Activated CD4-positive, alpha-beta memory T cell treated with anti-CD3 and anti-CD28 coated beads for 36 hours (primary cell): Measurements from ENCODE around the gene CCDC12. TPM values are rescaled to one million over a fixed set of nuclear protein-coding genes. Genes with fewer than 3 reads are reported as not detected.

ENCODE experiments used
- CTCF ChIA-PET: fragments of 350-600 bp; sonication (Branson Sonifier 250); formaldehyde crosslinking; loops from one replicate; lab custom pipeline; 2021; ENCODE audit warnings: antibody characterized with exemption, inconsistent platforms; lab: Charles Lee
- POLR2A ChIA-PET: fragments of 350-600 bp; sonication (Branson Sonifier 250); formaldehyde crosslinking; loops from one replicate; lab custom pipeline; 2021; ENCODE audit warnings: antibody characterized with exemption; lab: Charles Lee
- DNase-seq: peaks from one replicate; pipeline ENCODE4 v3.0.0-alpha.2; 2020
- H3K27ac Mint-ChIP-seq: one replicate; pipeline ENCODE4 v1.8.0; 2021; ENCODE audit warnings: mixed read lengths
- H3K27me3 Mint-ChIP-seq: one replicate; pipeline ENCODE4 v1.8.0; 2021; ENCODE audit warnings: mixed read lengths
- H3K36me3 Mint-ChIP-seq: one replicate; pipeline ENCODE4 v1.8.0; 2021; ENCODE audit warnings: mixed read lengths
- H3K4me1 Mint-ChIP-seq: one replicate; pipeline ENCODE4 v1.8.0; 2021; ENCODE audit warnings: low read depth, mixed read lengths
- H3K4me3 Mint-ChIP-seq: one replicate; pipeline ENCODE4 v1.8.0; 2021; ENCODE audit warnings: mild to moderate bottlenecking, mixed read lengths
- H3K9me3 Mint-ChIP-seq: one replicate; pipeline ENCODE4 v1.8.0; 2021; ENCODE audit warnings: mixed read lengths
- intact Hi-C: fragments of 100-400 bp; cut with micrococcal nuclease; formaldehyde crosslinking; loops from one replicate; pipeline ENCODE4 v1.15.1; 2023
- total RNA-seq, 2 experiments: library from RNA; stranded (reverse); gene quantifications; one replicate each; pipeline ENCODE4 v1.2.3, GENCODE V29; 2021

CCDC12 gene
- total RNA-seq, 2 experiments from 2014 or later = 44.3 to 49.9 TPM

GRCh38 chr3:46959161-46959511 lies 17.4 kb downstream of the CCDC12 start:
- Mint-ChIP-seq H3K36me3 (peaks cover 12% of the 10 kb centered on the region), H3K4me3 (peak overlapping the region; percentile 52), H3K9me3 (no peaks in the 10 kb centered on the region), H3K27me3 (no peaks in the 10 kb centered on the region), H3K27ac (peak overlapping the region; percentile 92), H3K4me1 (peaks cover 88% of the 10 kb centered on the region)
- intact Hi-C loops = loop anchor here (1.0 to 5.0 kb wide), 3 partner anchors 11 to 98 kb away; partner anchors contain the start of gene NBEAL2
- ChIA-PET CTCF (interaction anchor here (0.6 to 2.3 kb wide), 6 partner anchors 11 to 365 kb away, joined by 3 to 9 read pairs (median 4); partner anchors contain the start of gene CCDC12), POLR2A (interaction anchor here (0.8 to 4.7 kb wide), 8 partner anchors 10 to 354 kb away, joined by 3 to 29 read pairs (median 4); partner anchors contain the start of genes CCDC12 and NBEAL2)
- DNase-seq = peak; percentile 72

- POLR2A ChIA-PET = interaction anchor here (0.8 to 4.7 kb wide), 8 partner anchors 11 to 355 kb away, joined by 3 to 29 read pairs (median 4); partner anchors contain the start of genes CCDC12 and NBEAL2
- peaks cover 93% of the 10 kb centered on the region for H3K4me1 Mint-ChIP-seq
- H3K27ac Mint-ChIP-seq = peak overlapping the region; percentile 92
- no peaks in the 10 kb centered on the region for H3K9me3 Mint-ChIP-seq
- intact Hi-C loops = loop anchor here (1.0 to 5.0 kb wide), 3 partner anchors 10 to 99 kb away; partner anchors contain the start of gene NBEAL2
- CTCF ChIA-PET = interaction anchor here (0.6 to 2.3 kb wide), 6 partner anchors 11 to 366 kb away, joined by 3 to 9 read pairs (median 4); partner anchors contain the start of gene CCDC12
- peaks cover 12% of the 10 kb centered on the region for H3K36me3 Mint-ChIP-seq
- H3K27me3 Mint-ChIP-seq = no peaks in the 10 kb centered on the region
- DNase-seq = no peak
- H3K4me3 Mint-ChIP-seq = peak overlapping the region; percentile 52
Measured at GRCh38 chr3:46958467-46959160, 17.9 kb downstream of the CCDC12 start.

GRCh38 chr3:46957092-46957820 lies 19.3 kb downstream of the CCDC12 start:
- Mint-ChIP-seq H3K27ac (peak overlapping the region; percentile 87), H3K4me3 (no peak overlapping the region), H3K27me3 (no peaks in the 10 kb centered on the region), H3K9me3 (no peaks in the 10 kb centered on the region), H3K4me1 (peaks cover 93% of the 10 kb centered on the region), H3K36me3 (peaks cover 4% of the 10 kb centered on the region)
- intact Hi-C loops = loop anchor here (5.0 kb wide), 1 partner anchor 100 kb away; no protein-coding TSS in a partner anchor
- ChIA-PET CTCF (no interaction called here), POLR2A (interaction anchor here (1.4 to 4.7 kb wide), 3 partner anchors 10 to 23 kb away, joined by 4 to 27 read pairs (median 13); partner anchors contain the start of genes CCDC12 and NBEAL2)
- DNase-seq = no peak

DNA sequence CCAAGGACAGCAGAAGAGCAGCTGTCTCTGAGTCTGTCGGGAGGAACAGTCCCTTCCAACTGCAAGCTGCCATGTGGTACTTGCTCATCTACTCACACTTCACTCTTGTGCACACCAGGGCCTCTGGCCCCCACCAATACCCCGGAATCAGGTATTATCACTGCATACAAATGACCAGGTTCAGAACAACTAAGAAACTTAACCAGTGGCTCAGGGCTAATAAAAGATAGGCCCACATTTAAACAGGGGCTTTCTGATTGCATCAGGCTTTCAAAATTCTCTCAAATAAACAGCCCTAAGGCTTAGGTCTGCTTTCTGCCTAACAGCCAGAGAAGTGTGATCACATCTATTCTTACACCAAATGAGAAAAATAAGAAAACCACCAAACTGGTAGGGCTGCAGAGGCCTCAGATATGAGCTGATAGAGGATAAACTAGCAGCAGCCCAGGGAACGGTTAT lies 20.7 kb downstream of the CCDC12 start:
- intact Hi-C loops = loop anchor here (5.0 kb wide), 1 partner anchor 101 kb away; no protein-coding TSS in a partner anchor
- no peaks in the 10 kb centered on the region for H3K27me3 Mint-ChIP-seq
- CTCF ChIA-PET = no interaction called here
- no peak overlapping the region for H3K4me3 Mint-ChIP-seq
- H3K4me1 Mint-ChIP-seq = peaks cover 90% of the 10 kb centered on the region
- H3K36me3 Mint-ChIP-seq = peaks cover 4% of the 10 kb centered on the region
- peak; percentile 40 for DNase-seq
- H3K27ac Mint-ChIP-seq = peak overlapping the region; percentile 87
- no peaks in the 10 kb centered on the region for H3K9me3 Mint-ChIP-seq
- POLR2A ChIA-PET = interaction anchor here (0.7 to 2.2 kb wide), 4 partner anchors 8 to 26 kb away, joined by 4 to 13 read pairs (median 4); partner anchors contain the start of gene CCDC12

GRCh38 chr3:46955157-46955556 lies 21.4 kb downstream of the CCDC12 start:
- peaks cover 89% of the 10 kb centered on the region for H3K4me1 Mint-ChIP-seq
- peaks cover 4% of the 10 kb centered on the region for H3K36me3 Mint-ChIP-seq
- intact Hi-C loops = loop anchor here (5.0 kb wide), 1 partner anchor 102 kb away; no protein-coding TSS in a partner anchor
- DNase-seq = no peak
- no peaks in the 10 kb centered on the region for H3K27me3 Mint-ChIP-seq
- ChIA-PET POLR2A (interaction anchor here (1.3 to 2.2 kb wide), 2 partner anchors 8 to 26 kb away, joined by 4 to 13 read pairs; no protein-coding TSS in a partner anchor), CTCF (no interaction called here)
- no peaks in the 10 kb centered on the region for H3K9me3 Mint-ChIP-seq
- H3K4me3 Mint-ChIP-seq = peak overlapping the region; percentile 12
- peak overlapping the region; percentile 87 for H3K27ac Mint-ChIP-seq

GRCh38 chr3:46954178-46954577 lies 22.4 kb downstream of the CCDC12 start:
- Mint-ChIP-seq H3K27ac (peak overlapping the region; percentile 66), H3K4me1 (peaks cover 87% of the 10 kb centered on the region), H3K9me3 (no peaks in the 10 kb centered on the region), H3K27me3 (no peaks in the 10 kb centered on the region), H3K36me3 (peaks cover 4% of the 10 kb centered on the region), H3K4me3 (peak overlapping the region; percentile 17)
- ChIA-PET POLR2A (no interaction called here), CTCF (interaction anchor here (0.6 to 1.0 kb wide), 3 partner anchors 26 to 68 kb away, joined by 3 read pairs; no protein-coding TSS in a partner anchor)
- intact Hi-C loops = no loop called here
- DNase-seq = no peak

DNA sequence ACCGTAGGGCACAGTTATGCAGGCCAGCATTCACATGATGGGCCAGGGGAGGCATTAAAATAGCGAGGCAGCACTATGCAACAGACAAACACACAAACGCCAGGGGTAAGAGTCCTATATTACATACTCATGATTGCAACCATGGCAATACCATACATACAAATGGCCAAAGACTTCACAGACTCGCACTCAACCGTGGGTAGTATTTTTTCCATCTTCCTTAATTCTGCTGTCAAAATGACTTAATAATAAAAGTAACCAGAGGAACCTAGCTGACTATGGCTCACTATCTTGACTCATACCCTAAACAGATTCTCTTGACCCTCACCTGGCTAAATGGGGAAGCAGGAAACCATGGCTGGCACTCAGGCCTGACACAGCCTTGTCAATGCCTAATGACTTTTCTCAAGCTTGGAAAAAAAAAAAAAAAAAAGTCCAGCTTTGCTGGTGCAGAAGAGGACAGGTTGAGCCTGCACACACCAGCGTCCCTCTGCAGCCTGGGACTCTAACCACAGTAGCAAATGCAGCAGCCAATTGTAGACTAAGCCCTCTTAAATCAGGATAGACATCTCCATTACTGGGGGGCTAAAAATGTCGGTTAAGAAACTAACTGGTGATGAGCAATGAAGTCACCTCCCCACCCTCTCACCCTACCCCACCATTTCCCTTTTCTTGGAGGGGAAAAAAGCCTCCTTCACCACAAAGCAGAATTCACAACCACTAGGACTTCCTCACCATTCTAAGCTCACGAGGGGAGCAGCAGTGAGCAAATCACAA lies 23.1 kb downstream of the CCDC12 start:
- H3K4me1 Mint-ChIP-seq = peaks cover 87% of the 10 kb centered on the region
- no peak overlapping the region for H3K4me3 Mint-ChIP-seq
- H3K27me3 Mint-ChIP-seq = no peaks in the 10 kb centered on the region

GRCh38 chr3:46952813-46953212 lies 23.7 kb downstream of the CCDC12 start:
- no peaks in the 10 kb centered on the region for H3K9me3 Mint-ChIP-seq
- H3K27ac Mint-ChIP-seq = peak overlapping the region; percentile 6
- no peak for DNase-seq
- ChIA-PET CTCF (interaction anchor here (1.1 kb wide), 1 partner anchor 29 kb away, joined by 4 read pairs; no protein-coding TSS in a partner anchor), POLR2A (no interaction called here)
- H3K4me1 Mint-ChIP-seq = peaks cover 87% of the 10 kb centered on the region
- peaks cover under 1% of the 10 kb centered on the region for H3K36me3 Mint-ChIP-seq
- no peak overlapping the region for H3K4me3 Mint-ChIP-seq
- intact Hi-C loops = no loop called here
- no peaks in the 10 kb centered on the region for H3K27me3 Mint-ChIP-seq

More for the DNA sequence above, 23.1 kb downstream of the CCDC12 start:
- no peaks in the 10 kb centered on the region for H3K9me3 Mint-ChIP-seq
- CTCF ChIA-PET = interaction anchor here (1.0 to 1.1 kb wide), 2 partner anchors 27 to 30 kb away, joined by 3 to 4 read pairs; no protein-coding TSS in a partner anchor
- POLR2A ChIA-PET = no interaction called here
- DNase-seq = no peak
- peak overlapping the region; percentile 66 for H3K27ac Mint-ChIP-seq
- intact Hi-C loops = no loop called here
- H3K36me3 Mint-ChIP-seq = no peaks in the 10 kb centered on the region

DNA sequence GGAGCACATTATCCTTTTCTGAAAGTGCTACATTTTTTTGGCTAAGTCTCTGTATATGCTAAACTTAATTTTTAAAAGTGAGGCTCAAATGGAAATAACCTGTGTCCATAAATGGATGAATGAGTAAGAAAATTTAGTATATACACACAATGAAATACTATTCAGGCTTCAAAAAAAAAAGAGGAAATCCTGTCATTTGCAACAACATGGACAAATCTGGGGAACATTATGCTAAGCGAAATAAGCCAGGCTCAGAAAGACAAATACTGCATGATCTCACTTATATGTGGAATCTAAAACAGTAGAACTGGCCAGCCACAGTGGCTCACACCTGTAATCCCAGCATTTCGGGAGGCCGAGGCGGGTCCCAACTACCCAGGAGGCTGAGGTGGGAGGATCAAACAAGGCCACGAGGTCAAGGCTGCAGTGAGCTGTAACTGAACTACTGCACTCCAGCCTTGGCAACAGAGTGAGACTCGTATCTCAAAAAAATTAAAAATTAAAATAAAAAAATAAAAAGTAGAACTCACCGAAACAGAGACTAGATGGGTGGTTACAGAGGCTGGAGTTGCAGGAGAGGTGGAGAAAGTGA lies 25.8 kb downstream of the CCDC12 start:
- H3K9me3 Mint-ChIP-seq = no peaks in the 10 kb centered on the region
- intact Hi-C loops = no loop called here
- POLR2A ChIA-PET = no interaction called here
- no peak for DNase-seq
- CTCF ChIA-PET = no interaction called here
- no peaks in the 10 kb centered on the region for H3K27me3 Mint-ChIP-seq
- H3K4me3 Mint-ChIP-seq = no peak overlapping the region
- peaks cover 89% of the 10 kb centered on the region for H3K4me1 Mint-ChIP-seq
- no peak overlapping the region for H3K27ac Mint-ChIP-seq
- H3K36me3 Mint-ChIP-seq = peaks cover 9% of the 10 kb centered on the region

- Mint-ChIP-seq H3K4me3 (no peak overlapping the region), H3K9me3 (no peaks in the 10 kb centered on the region), H3K27ac (peak overlapping the region; percentile 9), H3K27me3 (no peaks in the 10 kb centered on the region), H3K4me1 (peaks cover 89% of the 10 kb centered on the region), H3K36me3 (peaks cover 9% of the 10 kb centered on the region)
- ChIA-PET CTCF (no interaction called here), POLR2A (no interaction called here)
- intact Hi-C loops = no loop called here
- DNase-seq = no peak
Measured at GRCh38 chr3:46950177-46950576, 26.4 kb downstream of the CCDC12 start.
